Liver (tissue), 9 donors: ENCODE measurements around the gene CNTN1. TPM values are rescaled to one million over a fixed set of nuclear protein-coding genes. Genes with fewer than 3 reads are reported as not detected.

Experiments
- DNase-seq: peaks from one replicate; pipeline ENCODE4 v3.0.0-alpha.2; 2017; ENCODE audit warnings: low spot score
- H3K27ac ChIP-seq, 2 donors: one replicate each; pipeline ENCODE4 v1.7.0; 2013; ENCODE audit warnings: inconsistent platforms in 2 of 2, low read length in 2 of 2, control low read depth in 1 of 2, low read depth in 1 of 2, mild to moderate bottlenecking in 1 of 2
- H3K27me3 ChIP-seq, 4 donors: one replicate each; pipeline versions ENCODE4 v1.6.1 to v1.7.0; 2013; ENCODE audit warnings: low read length in 3 of 4, inconsistent platforms in 1 of 4, mild to moderate bottlenecking in 1 of 4, moderate library complexity in 1 of 4; ENCODE audit not compliant: control insufficient read depth in 4 of 4, insufficient read depth in 4 of 4
- H3K36me3 ChIP-seq, 4 donors: one replicate each; pipeline versions ENCODE4 v1.6.1 to v1.7.0; 2013; ENCODE audit warnings: low read length in 3 of 4, mild to moderate bottlenecking in 3 of 4, low read depth in 1 of 4, moderate library complexity in 1 of 4; ENCODE audit not compliant: control insufficient read depth in 4 of 4, insufficient read depth in 3 of 4
- H3K4me1 ChIP-seq, 4 donors: one replicate each; pipeline versions ENCODE4 v1.6.1 to v1.7.0; 2013; ENCODE audit warnings: low read length in 3 of 4, mild to moderate bottlenecking in 3 of 4, moderate library complexity in 1 of 4; ENCODE audit not compliant: control insufficient read depth in 4 of 4, insufficient read depth in 4 of 4
- H3K4me3 ChIP-seq, 3 donors: one replicate each; pipeline versions ENCODE4 v1.6.1 to v1.7.0; 2013; ENCODE audit warnings: low read length in 3 of 3, control low read depth in 1 of 3, low read depth in 1 of 3, mild to moderate bottlenecking in 1 of 3
- H3K9ac ChIP-seq, 2 donors: one replicate each; pipeline ENCODE4 v1.7.0; 2013; ENCODE audit warnings: low read length in 2 of 2, mild to moderate bottlenecking in 2 of 2, moderate library complexity in 2 of 2, control low read depth in 1 of 2, low read depth in 1 of 2
- H3K9me3 ChIP-seq, 4 donors: one replicate each; pipeline versions ENCODE4 v1.6.1 to v1.7.0; 2013; ENCODE audit warnings: low read length in 3 of 4; ENCODE audit not compliant: control insufficient read depth in 4 of 4
- EGR1 ChIP-seq, 2 donors: IDR thresholded peaks; 2 replicates each; pipeline ENCODE4 v1.6.1; 2016 to 2018; ENCODE audit warnings: antibody characterized with exemption in 2 of 2, low read depth in 2 of 2
- FOXA1 ChIP-seq: IDR thresholded peaks from 2 replicates; pipeline ENCODE4 v1.6.1; 2016; ENCODE audit warnings: antibody characterized with exemption
- FOXA2 ChIP-seq: IDR thresholded peaks from 2 replicates; pipeline ENCODE4 v1.6.1; 2016; ENCODE audit warnings: antibody characterized with exemption
- GABPA ChIP-seq, 2 donors: IDR thresholded peaks in 1 of 2; conservative IDR thresholded peaks in 1 of 2; 2 replicates each; pipeline ENCODE4 v1.6.1; 2016; ENCODE audit warnings: antibody characterized with exemption in 2 of 2, mild to moderate bottlenecking in 1 of 2, moderate library complexity in 1 of 2
- HNF4A ChIP-seq, 2 donors: conservative IDR thresholded peaks; 2 replicates each; pipeline ENCODE4 v1.6.1; 2016; ENCODE audit warnings: antibody characterized with exemption in 2 of 2, mild to moderate bottlenecking in 2 of 2
- HNF4G ChIP-seq: IDR thresholded peaks from 2 replicates; pipeline ENCODE4 v1.6.1; 2016; ENCODE audit warnings: antibody characterized with exemption
- JUND ChIP-seq, 2 donors: IDR thresholded peaks; 2 replicates each; pipeline ENCODE4 v1.6.1; 2016; ENCODE audit warnings: antibody characterized with exemption in 2 of 2
- NR2F2 ChIP-seq: IDR thresholded peaks from 2 replicates; pipeline ENCODE4 v1.6.1; 2016; ENCODE audit warnings: antibody characterized with exemption
- RAD21 ChIP-seq, 2 donors: IDR thresholded peaks; 2 replicates each; pipeline ENCODE4 v1.6.1; 2016; ENCODE audit warnings: antibody characterized with exemption in 2 of 2, mild to moderate bottlenecking in 2 of 2
- RXRA ChIP-seq, 2 donors: IDR thresholded peaks; 2 replicates each; pipeline ENCODE4 v1.6.1; 2017 to 2018; ENCODE audit warnings: antibody characterized with exemption in 2 of 2, mild to moderate bottlenecking in 1 of 2
- SP1 ChIP-seq: IDR thresholded peaks from 2 replicates; pipeline ENCODE4 v1.6.1; 2018; ENCODE audit warnings: antibody characterized with exemption, mild to moderate bottlenecking
- TAF1 ChIP-seq: conservative IDR thresholded peaks from 2 replicates; pipeline ENCODE4 v1.6.1; 2016; ENCODE audit warnings: antibody characterized with exemption, mild to moderate bottlenecking
- YY1 ChIP-seq: IDR thresholded peaks from 2 replicates; pipeline ENCODE4 v1.6.1; 2016; ENCODE audit warnings: antibody characterized with exemption, mild to moderate bottlenecking
- WGBS: extraction: QIAGEN DNeasy Blood & Tissue Kit; methylation state at CpG from one replicate; pipeline ENCODE4 v1.1.7; 2013; 5-methylcytosine and 5-hydroxymethylcytosine counted together
- polyA plus RNA-seq, 2 donors: library from polyadenylated mRNA; stranded (reverse) in 1 of 2; unstranded in 1 of 2; fragments of 200-250 nt in 1 of 2; fragments of >200 nt in 1 of 2; fragmentation: Nextera tagmentation in 1 of 2; extraction: Ambion mirVana in 1 of 2; gene quantifications; one replicate each; pipeline versions ENCODE4 v1.2.1 to v1.2.3, GENCODE V29; 2013 to 2015
- total RNA-seq, 2 donors: library from RNA; depleted of rRNA; stranded (reverse); fragments of >200 nt; gene quantifications; one replicate each; pipeline ENCODE4 v1.2.3, GENCODE V29; 2014
- TF ChIP-seq, protein P1 (sequence below): IDR thresholded peaks from 2 replicates; pipeline ENCODE4 v1.6.1; 2016; ENCODE audit warnings: antibody characterized with exemption
- TF ChIP-seq, protein P2 (sequence below): IDR thresholded peaks from 2 replicates; pipeline ENCODE4 v1.6.1; 2016; ENCODE audit warnings: antibody characterized with exemption
- TF ChIP-seq, protein P3 (sequence below): IDR thresholded peaks from 2 replicates; pipeline ENCODE4 v1.6.1; 2016; ENCODE audit warnings: antibody characterized with exemption
- TF ChIP-seq, protein P4 (sequence below): IDR thresholded peaks from 2 replicates; pipeline ENCODE4 v1.6.1; 2016; ENCODE audit warnings: antibody characterized with exemption, mild to moderate bottlenecking
- TF ChIP-seq, protein P5 (sequence below): fragments of 150-350 bp; IDR thresholded peaks from 2 replicates; pipeline ENCODE4 v1.5.1; 2017; ENCODE audit warnings: improper control_type of control experiment, low read depth, low read length; ENCODE audit not compliant: missing input control
- donor health status: healthy.
- donor health status: healthy.
- donor health status: healthy.
- donor health status: healthy.
- donor health status: healthy.

The CNTN1 gene
- total and polyA plus RNA-seq, 4 donors, result 0.03 to 1.2 (median 0.43) TPM

DNA sequence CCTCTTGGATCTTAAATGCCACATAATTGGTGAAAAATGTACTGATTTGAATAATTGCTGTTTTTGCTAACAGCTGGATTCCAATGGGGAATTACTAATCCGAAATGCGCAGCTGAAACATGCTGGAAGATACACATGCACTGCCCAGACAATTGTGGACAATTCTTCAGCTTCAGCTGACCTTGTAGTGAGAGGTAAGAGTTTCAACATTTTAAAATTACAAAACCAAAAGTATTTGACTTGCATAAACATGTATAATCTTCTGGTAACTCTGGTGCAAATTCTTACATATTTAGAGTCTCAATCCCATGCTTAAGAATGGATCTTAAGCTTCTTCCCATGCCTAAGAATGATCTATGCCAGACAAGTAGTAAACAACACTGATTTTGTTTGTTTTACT is 266.8 kb downstream of the CNTN1 start:
- Histone ChIP-seq H3K9me3 (no peaks in the 10 kb centered on the region), H3K4me3 (no peak overlapping the region), H3K4me1 (no peaks in the 10 kb centered on the region), H3K27ac (no peak overlapping the region), H3K27me3 (peaks cover 0 to 9% (median 0%) of the 10 kb centered on the region in 4 donors), H3K36me3 (no peaks in the 10 kb centered on the region), H3K9ac (no peak overlapping the region)
- WGBS, result 88% methylated on average over 2 of the region's 2 CpGs
- no peak for TF ChIP-seq TAF1
- TF ChIP-seq, protein P1, sequence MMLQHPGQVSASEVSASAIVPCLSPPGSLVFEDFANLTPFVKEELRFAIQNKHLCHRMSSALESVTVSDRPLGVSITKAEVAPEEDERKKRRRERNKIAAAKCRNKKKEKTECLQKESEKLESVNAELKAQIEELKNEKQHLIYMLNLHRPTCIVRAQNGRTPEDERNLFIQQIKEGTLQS, result no peak
- TF ChIP-seq, protein P2, sequence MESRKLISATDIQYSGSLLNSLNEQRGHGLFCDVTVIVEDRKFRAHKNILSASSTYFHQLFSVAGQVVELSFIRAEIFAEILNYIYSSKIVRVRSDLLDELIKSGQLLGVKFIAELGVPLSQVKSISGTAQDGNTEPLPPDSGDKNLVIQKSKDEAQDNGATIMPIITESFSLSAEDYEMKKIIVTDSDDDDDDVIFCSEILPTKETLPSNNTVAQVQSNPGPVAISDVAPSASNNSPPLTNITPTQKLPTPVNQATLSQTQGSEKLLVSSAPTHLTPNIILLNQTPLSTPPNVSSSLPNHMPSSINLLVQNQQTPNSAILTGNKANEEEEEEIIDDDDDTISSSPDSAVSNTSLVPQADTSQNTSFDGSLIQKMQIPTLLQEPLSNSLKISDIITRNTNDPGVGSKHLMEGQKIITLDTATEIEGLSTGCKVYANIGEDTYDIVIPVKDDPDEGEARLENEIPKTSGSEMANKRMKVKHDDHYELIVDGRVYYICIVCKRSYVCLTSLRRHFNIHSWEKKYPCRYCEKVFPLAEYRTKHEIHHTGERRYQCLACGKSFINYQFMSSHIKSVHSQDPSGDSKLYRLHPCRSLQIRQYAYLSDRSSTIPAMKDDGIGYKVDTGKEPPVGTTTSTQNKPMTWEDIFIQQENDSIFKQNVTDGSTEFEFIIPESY, result no peak
- TF ChIP-seq GABPA (IDR thresholded peaks at IDR 0.05 in 1 of 2, conservative IDR thresholded peaks at IDR 0.05 in 1 of 2), result no peak
- TF ChIP-seq RXRA (IDR thresholded peaks at IDR 0.05), result no peak
- TF ChIP-seq, protein P3, sequence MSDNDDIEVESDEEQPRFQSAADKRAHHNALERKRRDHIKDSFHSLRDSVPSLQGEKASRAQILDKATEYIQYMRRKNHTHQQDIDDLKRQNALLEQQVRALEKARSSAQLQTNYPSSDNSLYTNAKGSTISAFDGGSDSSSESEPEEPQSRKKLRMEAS, result no peak
- TF ChIP-seq EGR1 (IDR thresholded peaks at IDR 0.05; ENCODE audit: low read depth in 2 of 2), result no peak
- TF ChIP-seq, protein P4, sequence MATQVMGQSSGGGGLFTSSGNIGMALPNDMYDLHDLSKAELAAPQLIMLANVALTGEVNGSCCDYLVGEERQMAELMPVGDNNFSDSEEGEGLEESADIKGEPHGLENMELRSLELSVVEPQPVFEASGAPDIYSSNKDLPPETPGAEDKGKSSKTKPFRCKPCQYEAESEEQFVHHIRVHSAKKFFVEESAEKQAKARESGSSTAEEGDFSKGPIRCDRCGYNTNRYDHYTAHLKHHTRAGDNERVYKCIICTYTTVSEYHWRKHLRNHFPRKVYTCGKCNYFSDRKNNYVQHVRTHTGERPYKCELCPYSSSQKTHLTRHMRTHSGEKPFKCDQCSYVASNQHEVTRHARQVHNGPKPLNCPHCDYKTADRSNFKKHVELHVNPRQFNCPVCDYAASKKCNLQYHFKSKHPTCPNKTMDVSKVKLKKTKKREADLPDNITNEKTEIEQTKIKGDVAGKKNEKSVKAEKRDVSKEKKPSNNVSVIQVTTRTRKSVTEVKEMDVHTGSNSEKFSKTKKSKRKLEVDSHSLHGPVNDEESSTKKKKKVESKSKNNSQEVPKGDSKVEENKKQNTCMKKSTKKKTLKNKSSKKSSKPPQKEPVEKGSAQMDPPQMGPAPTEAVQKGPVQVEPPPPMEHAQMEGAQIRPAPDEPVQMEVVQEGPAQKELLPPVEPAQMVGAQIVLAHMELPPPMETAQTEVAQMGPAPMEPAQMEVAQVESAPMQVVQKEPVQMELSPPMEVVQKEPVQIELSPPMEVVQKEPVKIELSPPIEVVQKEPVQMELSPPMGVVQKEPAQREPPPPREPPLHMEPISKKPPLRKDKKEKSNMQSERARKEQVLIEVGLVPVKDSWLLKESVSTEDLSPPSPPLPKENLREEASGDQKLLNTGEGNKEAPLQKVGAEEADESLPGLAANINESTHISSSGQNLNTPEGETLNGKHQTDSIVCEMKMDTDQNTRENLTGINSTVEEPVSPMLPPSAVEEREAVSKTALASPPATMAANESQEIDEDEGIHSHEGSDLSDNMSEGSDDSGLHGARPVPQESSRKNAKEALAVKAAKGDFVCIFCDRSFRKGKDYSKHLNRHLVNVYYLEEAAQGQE, result no peak
- TF ChIP-seq JUND (IDR thresholded peaks at IDR 0.05), result no peak
- no peak for TF ChIP-seq NR2F2
- TF ChIP-seq RAD21 (IDR thresholded peaks at IDR 0.05), result no peak
- TF ChIP-seq YY1, result no peak
- TF ChIP-seq, protein P5, sequence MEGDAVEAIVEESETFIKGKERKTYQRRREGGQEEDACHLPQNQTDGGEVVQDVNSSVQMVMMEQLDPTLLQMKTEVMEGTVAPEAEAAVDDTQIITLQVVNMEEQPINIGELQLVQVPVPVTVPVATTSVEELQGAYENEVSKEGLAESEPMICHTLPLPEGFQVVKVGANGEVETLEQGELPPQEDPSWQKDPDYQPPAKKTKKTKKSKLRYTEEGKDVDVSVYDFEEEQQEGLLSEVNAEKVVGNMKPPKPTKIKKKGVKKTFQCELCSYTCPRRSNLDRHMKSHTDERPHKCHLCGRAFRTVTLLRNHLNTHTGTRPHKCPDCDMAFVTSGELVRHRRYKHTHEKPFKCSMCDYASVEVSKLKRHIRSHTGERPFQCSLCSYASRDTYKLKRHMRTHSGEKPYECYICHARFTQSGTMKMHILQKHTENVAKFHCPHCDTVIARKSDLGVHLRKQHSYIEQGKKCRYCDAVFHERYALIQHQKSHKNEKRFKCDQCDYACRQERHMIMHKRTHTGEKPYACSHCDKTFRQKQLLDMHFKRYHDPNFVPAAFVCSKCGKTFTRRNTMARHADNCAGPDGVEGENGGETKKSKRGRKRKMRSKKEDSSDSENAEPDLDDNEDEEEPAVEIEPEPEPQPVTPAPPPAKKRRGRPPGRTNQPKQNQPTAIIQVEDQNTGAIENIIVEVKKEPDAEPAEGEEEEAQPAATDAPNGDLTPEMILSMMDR, result no peak
- no peak for TF ChIP-seq SP1
- no peak for TF ChIP-seq HNF4A (conservative IDR thresholded peaks at IDR 0.05)
- no peak for TF ChIP-seq FOXA1
- no peak for TF ChIP-seq FOXA2
- TF ChIP-seq HNF4G, result no peak
- DNase-seq, result no peak
